ENCODE measurements around the gene BTD.

GRCh38 chr3:15551902-15552301, 49.6 kb upstream of the BTD start:
- TF ChIP-seq TCF7 (IDR thresholded peaks at IDR 0.05; ENCODE audit: borderline replicate concordance): no peak
- TF ChIP-seq CTCF (IDR thresholded peaks at IDR 0.05 in 2 of 3, conservative IDR thresholded peaks at IDR 0.05 in 1 of 3; ENCODE audit: control insufficient read depth in 2 of 3, extremely low read depth in 1 of 3, insufficient read depth in 1 of 3, low read depth in 3 of 3, low read length in 3 of 3): no peak
- TF ChIP-seq SIX5 (IDR thresholded peaks at IDR 0.05; ENCODE audit: low read depth, low read length, severe bottlenecking): no peak
- no peak for TF ChIP-seq POLR2A (IDR thresholded peaks at IDR 0.05; ENCODE audit: low read depth, low read length)
- no peak for TF ChIP-seq RFX5 (IDR thresholded peaks at IDR 0.05; ENCODE audit: low read depth, low read length)
- TF ChIP-seq EGR1 (IDR thresholded peaks at IDR 0.05; ENCODE audit: borderline replicate concordance in 1 of 2, low read depth in 2 of 2, low read length in 2 of 2): no peak
- TF ChIP-seq USF1 (IDR thresholded peaks at IDR 0.05; ENCODE audit: borderline replicate concordance, extremely low read length, insufficient read depth, low read depth, low read length): no peak
- no peak for TF ChIP-seq SP1 (IDR thresholded peaks at IDR 0.05; ENCODE audit: low read depth, low read length)
- no peak for TF ChIP-seq ZNF592 (IDR thresholded peaks at IDR 0.05)
- TF ChIP-seq ETV6 (conservative IDR thresholded peaks at IDR 0.05 in 1 of 2, IDR thresholded peaks at IDR 0.05 in 1 of 2; ENCODE audit: borderline replicate concordance in 1 of 2, low read depth in 1 of 2): no peak
- TF ChIP-seq KAT2A (conservative IDR thresholded peaks at IDR 0.05; ENCODE audit: control insufficient read depth, low read depth, low read length): no peak
- no peak for TF ChIP-seq MAX (IDR thresholded peaks at IDR 0.05; ENCODE audit: low read depth, low read length)
- TF ChIP-seq SRF (IDR thresholded peaks at IDR 0.05; ENCODE audit: low read depth in 2 of 2, low read length in 2 of 2): no peak
- TF ChIP-seq POLR2AphosphoS5 (IDR thresholded peaks at IDR 0.05; ENCODE audit: low read length): no peak
